DLD1 (cell line): ENCODE data around the gene FUT4.
"Not testable (repeated sequence)": the region's sequence is repeated elsewhere in the genome, so short reads cannot be mapped to it uniquely, and the experiment has no call there.

Experiments
- in situ Hi-C: cut with HindIII; loops from 2 replicates; pipeline ENCODE4 v1.10.0; 2017; ENCODE audit warnings: low sequenced_read_pairs

Gene FUT4

DNA sequence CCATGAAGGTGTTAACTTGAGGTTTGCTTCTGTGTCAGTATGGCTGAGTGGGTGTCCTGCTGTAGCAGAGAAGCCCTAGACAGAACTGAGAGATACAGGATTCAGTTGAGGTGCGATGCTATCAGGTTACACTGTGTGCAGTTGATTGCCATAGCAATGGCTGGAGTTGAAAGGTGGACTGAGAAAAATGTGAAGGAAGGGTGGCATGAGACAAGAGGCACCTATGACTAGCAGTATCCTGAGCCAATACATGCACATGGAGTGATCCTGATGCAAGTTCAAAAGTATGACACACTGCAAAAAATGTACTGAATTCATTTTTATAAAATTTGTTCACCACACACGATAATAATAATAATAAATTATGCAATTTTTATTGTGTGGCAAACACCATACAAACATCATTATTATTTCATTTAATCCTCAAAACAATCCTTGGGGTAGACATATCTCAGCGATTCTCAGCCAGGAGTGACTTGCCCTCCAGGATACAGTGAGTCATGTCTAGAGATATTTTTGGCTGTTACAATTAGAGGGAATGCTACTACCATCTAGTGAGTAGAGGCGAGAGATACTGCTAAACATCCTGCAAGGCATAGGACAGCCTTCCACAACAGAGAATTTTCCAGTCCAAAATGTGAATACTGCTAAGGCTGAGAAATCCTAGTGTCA lies 19.6 kb downstream of the FUT4 start:
- in situ Hi-C loops, result no loop called here

DNA sequence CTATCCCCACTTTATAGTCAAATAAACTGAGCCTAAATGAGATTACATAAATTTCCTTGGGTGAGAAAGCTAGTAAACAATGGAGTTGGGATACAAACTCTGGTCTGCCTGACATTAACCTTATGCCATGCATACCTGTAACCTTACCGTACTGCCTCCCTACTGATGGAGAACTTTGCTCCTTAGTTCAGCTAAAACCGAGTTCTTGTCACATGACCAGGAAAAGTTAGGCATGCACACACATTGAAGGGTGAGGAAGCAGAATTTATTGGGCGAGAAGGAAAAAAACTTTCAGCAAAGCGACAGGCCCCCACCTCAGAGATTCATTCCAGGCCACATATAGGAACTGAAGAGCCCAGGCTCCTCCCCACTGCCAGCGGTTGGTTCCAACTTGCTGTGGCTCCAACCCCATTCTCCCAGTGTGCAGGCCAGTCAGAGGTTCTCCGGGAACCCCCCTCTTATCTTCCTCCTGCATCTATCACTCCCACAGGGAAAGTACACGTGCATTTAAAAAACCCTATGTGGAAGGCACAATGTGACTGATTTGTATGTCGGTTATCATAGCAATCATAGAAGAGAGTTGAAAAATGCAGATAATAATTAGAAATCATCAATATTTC lies 20.2 kb downstream of the FUT4 start:
- in situ Hi-C loops, result no loop called here

DNA sequence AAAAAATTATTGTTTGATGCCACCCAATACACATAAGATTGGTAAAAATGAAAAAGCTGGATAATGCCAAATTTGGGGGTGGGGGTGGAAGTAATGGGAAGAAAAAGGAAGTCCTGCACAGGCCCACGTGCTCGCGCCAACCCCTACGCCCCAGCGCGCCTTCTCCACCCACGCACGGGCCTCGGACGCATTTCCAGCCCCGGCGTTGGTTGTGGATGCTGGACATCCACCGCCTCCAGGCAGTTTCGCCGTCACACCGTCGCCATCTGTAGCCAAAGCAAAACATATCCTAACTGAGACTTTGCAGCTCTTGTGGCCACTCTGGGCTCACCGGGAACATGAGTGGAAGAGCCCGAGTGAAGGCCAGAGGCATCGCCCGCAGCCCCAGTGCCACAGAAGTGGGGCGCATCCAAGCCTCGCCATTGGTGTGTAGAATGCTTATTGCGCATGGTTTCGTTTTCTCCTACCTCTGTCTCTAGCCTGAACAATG lies 23.5 kb downstream of the FUT4 start, which contains the start of gene PIWIL4:
PIWIL4 (plus strand) TSS at position 188 of the 490 bp plus-strand sequence; CDS start at position 339, 151 bp downstream.
- in situ Hi-C loops, result no loop called here

DNA sequence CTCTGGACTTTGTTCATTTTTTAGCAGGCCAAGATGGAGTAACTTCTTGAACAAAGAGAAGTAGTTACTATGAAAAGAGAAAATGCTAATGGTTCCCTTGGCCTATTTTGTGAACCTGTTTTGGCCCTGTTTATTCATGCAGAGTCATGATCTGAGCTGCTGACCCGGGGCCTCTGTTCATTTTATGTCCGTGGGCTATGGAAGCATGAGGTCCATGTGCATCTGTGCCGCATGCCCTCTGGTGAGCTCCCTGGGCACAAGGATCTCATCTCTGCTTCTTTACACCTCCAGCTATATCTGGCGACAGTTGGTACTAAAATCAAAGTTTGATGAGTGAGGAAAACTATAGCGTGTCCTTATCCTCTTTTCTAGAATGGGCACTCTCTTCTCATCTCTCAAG lies 24.5 kb downstream of the FUT4 start:
- in situ Hi-C loops, result no loop called here

DNA sequence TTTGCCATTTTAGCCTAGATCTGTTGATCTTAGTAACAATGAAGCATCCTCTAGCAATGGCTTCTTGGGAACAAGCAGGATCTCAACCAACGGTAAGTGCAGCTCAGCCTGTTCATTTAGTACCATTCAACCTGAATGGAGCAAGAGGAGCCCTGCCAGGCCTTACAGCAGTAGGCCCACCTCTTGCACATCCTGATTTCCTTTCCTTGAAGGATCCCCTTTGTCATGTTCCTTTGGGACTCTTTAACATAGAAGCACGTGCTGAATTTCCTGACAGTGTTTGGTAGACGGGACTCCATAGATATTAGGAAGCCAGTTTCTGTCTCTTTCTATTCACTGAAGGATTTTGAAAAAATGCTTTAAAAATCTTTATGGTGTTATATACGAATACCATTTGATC lies 25.0 kb downstream of the FUT4 start:
- in situ Hi-C loops, result no loop called here

DNA sequence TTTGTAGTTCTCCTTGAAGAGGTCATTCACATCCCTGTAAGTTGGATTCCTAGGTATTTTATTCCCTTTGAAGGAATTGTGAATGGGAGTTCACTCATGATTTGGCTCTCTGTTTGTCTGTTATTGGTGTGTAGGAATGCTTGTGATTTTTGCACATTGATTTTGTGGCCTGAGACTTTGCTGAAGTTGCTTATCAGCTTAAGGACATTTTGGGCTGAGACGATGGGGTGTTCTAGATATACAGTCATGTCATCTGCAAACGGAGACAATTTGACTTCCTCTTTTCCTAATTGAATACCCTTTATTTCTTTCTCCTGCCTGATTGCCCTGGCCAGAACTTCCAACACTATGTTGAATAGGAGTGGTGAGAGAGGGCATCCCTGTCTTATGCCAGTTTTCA lies 29.3 kb downstream of the FUT4 start:
- in situ Hi-C loops, result not testable (repeated sequence)

DNA sequence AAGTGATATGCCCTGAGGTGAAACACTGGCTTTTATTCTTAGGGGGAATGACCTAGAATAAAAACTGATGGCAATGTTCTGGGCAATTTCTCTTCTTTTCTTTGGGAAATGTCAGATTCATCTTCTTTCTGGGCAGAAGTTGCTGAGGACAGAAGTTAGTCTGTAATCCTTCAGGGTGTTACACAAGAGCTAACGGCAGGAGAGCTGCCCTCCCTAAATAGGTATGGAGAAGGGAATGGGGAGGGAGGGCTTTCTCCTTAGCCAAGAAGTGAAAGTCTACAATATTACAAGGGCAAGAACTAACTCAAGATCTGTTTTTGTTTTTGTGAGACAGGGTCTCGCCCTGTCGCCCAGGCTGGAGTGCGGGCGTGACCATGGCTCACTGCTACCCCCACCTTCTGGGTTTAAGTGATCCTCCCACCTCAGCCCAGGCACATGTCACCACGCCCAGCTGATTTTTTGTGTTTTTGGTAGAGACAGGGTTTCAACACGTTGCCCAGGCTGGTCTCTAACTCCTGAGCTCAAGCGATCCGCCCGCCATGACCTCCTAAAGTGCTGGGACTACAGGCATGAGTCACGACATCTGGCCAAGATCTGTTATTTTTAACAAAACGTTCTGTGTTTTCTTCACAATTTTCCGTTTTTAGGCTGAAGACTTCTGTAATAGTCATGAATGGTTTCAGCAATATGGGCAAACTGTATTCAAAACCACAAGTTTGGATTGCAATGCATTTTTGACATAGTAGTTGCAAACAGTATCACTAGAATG lies 30.7 kb downstream of the FUT4 start:
- in situ Hi-C loops, result no loop called here

DNA sequence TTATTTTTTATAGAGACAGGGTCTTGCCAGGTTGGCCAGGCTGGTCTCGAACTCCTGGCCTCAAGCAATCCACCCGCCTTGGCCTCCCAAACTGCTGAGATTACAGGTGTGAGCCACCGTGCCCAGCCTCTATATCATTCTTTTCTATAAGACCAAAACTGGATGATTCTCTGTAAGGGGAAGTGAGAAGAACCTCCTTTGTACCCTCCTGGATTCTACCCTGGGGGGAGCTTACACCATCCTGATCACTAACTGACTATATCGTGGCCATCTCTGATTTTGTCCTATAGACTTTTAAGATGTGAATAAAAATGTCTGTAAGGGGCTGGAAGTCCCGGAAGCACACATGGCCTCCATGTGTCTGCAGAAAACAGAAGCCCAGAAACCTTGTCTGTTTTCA lies 32.6 kb downstream of the FUT4 start:
- in situ Hi-C loops, result no loop called here

DNA sequence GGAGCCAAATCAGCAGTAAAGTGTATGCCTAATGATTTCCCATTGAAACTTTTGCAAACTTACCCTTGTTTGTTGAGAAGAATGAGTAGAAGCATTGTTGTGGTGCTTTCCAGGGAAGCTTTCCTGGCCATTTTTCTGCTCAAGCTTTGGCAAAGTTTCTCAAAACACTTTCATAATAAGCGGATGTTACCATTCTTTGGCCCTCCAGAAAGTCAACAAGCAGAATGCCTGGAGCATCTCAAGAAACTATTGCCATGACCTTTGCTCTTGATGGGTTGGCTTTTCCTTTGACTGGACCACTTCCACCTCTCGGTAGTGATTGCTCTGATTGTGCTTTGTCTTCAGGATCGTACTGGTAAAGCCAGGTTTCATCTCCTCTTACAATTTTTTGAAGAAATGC lies 34.1 kb downstream of the FUT4 start:
- in situ Hi-C loops, result no loop called here

DNA sequence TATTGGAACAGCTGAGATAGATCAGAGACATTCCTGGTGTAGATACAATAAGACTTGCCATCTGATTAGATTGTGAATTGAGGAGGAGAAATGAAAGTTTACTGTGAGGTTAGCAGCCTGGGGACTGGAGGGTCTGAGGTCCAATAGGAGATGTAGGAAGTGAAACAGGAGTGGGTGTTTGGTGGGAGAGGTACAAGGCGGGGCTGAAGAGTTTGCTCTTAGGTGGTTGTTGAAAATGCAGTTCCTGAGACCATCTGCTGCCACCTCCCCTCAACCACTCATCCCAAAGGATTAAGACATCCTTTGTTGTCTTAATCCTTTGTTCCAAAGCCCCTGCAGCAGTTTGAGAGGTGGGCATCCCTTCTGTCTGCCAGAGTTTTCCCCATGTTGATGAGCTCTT lies 38.2 kb downstream of the FUT4 start:
- in situ Hi-C loops, result no loop called here

DNA sequence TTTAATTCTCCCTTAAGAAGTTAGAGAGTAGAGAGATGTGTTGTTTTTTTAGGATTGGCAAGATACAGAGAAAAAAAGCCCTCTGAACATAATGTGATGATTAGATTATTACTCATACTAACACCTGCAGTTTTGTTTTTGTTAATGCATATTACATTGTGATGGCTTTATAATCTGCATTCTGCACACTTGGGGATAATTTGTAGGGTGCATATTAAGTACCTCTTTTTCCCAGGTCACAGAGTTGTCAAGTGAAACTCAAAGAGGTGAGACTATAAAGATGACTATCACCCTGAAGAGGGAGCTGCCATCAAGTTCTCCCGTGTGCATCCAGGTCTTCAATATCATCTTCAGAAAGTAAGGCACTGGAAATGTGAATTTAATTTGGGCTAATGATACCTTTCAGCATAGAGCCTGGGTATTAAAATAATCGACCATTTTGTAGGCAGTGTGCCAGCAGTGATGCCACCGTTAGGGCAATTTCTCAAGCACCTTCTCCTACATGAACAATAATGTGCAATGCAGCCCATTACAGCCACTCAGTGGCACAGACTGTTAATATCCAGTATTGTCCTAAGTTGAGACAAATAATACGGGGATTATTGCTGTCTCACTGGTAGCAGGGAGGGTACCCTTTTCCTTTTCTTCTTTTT lies 39.6 kb downstream of the FUT4 start:
- in situ Hi-C loops, result no loop called here

DNA sequence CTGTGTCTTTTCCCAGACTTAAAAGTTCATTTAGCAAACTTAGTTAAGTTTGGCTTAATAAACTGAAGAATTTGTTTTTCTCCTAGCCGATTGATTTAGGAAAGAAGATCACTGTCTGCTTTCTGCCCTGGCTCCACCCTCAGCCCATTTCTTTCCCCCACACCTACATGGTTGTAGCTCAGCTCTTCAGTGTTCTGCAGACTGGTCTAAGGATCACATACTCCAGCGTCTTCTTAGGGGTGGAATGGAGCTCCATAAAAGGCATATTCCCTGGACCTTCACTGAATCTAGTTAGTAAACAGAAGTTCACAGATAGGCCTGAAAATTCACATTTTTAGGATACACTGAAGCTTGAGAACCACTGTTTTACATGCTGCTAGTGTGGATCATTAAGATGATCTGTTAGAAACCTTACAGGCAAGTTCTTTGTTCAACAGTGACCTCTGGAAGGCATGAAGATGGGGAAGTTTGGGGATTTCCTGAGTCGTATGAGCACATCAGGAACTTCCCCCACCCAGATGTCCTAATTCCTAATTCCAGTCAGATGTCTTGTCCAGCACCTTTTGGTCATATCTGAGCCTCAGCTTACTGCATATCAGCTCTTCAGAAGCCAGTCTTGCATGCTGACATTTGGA lies 40.3 kb downstream of the FUT4 start:
- in situ Hi-C loops, result no loop called here

DNA sequence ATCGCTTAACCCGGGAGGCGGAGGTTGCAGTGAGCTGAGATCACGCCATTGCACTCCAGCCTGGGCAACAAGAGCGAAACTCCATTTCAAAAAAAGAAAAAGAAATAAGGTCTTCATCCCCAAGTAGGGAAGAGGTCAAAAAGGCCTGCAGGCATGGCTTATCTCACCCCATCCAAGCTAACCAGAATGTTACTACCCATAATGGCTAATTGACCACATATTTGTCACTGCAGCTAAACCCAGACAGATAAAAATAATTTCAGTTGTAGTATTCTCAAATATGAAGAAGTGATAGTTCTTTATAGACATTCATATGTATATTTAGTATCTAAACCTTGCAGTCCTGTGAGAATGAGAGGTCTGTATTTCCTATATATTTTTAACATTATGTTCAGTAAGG lies 41.3 kb downstream of the FUT4 start:
- in situ Hi-C loops, result no loop called here

DNA sequence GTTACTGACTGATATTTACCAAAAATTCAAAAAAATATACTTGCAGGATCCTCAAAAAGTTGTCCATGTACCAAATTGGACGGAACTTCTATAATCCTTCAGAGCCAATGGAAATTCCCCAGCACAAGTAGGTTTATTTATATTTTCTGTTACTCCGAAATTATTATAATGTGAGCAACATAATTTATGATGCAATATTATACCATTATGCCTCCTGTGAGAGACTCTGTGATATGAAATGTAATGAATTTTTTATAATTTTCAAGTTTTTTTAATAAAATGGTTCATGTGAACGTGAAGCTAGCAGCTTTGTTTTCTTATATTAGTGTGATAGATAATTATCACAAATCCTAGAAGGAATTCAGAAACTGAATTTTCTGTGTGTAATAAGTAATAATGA lies 41.7 kb downstream of the FUT4 start:
- in situ Hi-C loops, result no loop called here

DNA sequence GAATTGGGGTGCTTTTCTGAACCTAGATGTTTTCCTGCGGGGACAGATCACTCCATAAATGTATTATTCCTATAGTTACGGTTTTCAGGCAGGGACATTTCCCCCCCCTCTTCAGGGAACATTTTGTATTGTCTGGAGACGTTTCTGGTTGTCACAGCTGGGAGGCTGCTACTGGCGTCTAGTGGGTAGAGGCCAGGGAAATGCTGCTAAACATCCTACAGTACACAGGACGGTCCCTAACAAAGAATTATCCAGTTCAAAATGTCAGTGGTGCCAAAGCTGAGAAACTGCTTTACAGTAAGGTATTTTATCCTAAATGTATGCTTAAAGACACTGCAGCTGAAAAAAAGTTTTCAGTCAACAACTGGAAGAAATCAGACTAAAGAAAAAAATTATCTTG lies 42.8 kb downstream of the FUT4 start:
- in situ Hi-C loops, result no loop called here

DNA sequence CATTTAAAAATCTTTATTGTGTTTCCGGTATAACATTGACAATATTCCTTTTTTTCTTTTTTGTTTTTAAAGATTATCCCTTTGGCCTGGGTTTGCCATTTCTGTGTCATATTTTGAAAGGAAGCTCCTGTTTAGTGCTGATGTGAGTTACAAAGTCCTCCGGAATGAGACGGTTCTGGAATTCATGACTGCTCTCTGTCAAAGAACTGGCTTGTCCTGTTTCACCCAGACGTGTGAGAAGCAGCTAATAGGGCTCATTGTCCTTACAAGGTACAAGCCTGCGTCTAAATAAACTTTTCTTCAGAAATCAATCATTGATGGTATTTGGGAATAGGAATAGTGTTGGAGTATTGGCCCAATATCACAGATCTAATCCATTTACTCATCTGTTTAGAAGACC lies 43.3 kb downstream of the FUT4 start:
- in situ Hi-C loops, result no loop called here

DNA sequence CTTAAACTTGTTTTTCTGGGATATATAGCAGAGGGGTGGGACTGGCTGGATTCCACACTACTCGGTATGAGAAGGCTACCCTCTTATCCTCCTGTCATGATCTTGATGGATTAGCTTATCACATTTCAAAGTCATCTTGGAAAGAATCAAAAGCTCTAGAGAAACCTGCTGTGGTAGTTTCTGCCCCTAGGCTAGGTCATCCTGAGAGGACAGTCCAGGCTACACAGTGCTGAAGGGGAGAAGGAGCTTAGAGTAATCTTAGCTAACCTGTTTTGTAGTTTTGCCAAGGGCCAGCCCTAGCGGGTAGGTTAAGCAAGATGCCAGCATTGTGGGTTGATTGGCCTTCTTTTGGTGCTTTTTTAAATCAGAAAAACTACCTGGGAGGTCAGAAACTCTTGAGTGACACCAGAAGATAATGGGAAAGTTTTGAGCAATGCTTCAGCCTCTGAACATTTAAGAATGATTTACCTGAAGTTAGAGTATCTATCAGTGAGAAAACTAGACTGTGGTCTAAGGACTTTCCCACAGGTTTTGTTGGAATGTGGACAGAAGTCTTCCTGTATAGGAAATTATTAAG lies 44.7 kb downstream of the FUT4 start:
- in situ Hi-C loops, result no loop called here

DNA sequence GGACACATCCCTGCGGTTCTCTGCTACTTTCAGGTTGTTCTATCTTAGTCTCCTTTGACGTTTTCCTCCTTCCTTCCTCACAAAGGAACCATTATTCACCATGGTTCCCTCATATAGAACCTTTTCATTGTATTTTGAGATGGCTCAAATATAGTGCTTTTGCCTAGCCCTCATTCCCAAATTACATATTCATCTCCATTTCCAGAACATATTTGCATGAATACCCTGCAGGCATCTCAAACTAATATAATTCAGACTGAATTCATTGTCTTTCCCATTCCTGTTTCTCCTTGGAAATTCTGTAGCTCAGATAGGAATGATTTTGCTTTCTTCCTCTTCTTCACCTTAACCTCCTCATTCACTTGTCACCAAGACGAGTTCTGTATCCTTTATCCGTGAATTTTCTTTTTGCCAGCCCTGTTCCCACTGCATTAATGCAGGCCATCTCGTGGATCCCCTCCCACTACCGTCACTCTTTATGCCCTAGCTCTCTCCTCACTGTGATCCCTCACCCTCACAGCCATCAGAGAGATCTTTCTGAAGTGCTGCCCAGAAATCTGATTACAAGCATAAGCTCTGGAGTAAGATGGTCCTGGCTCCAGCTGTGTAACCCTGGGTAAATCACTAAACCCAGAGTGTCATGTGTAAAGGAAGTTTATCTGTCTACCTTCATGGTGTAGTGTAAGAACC lies 46.8 kb downstream of the FUT4 start:
- in situ Hi-C loops, result no loop called here

DNA sequence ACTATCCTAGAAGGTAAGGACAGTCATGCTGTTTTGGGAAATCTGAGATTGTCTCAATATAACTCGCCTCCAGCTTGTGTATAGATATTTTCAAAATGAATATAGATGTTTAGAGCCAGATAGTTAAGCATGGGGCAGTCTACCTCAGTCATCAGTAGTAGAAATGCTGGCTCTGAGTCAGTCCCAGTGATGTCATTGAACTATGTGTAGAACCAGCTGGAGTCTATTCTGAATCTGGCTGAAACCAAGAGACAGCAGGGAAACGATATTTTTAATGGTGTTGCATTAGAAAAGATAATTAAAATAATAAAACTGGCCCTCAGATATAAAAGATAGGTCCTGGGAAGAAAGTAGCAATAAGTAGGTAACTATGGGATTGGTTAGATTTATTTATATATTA lies 49.3 kb downstream of the FUT4 start:
- in situ Hi-C loops, result no loop called here

DNA sequence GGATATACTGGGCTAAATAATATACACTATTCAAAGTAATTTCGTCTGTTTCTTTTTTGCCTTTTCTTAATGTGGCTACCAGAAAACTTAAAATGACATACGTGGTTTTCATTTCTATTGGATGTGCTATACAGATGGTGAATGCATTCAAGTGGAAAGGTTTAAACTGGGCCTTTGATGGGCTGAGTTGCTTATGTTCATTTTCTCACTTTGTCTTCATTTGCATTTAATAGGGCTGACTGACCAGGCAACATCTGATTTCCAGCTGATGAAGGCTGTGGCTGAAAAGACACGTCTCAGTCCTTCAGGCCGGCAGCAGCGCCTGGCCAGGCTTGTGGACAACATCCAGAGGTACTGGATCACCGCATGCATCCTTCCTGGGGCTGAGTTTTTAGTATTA lies 51.4 kb downstream of the FUT4 start:
- in situ Hi-C loops, result no loop called here
